HEK293T (cell line): ENCODE data around the gene CLN6.

Experiments used
- CTBP1 ChIP-seq: fragments of 450-650 bp; IDR thresholded peaks from 2 replicates; pipeline ENCODE4 v1.6.1; 2016; ENCODE audit warnings: borderline replicate concordance
- FOXK2 ChIP-seq: fragments of 450-650 bp; IDR thresholded peaks from 2 replicates; pipeline ENCODE4 v1.6.1; 2016; ENCODE audit warnings: mild to moderate bottlenecking
- L3MBTL2 ChIP-seq: fragments of 450-650 bp; conservative IDR thresholded peaks from 2 replicates; pipeline ENCODE4 v1.6.1; 2016; ENCODE audit warnings: mild to moderate bottlenecking
- TF ChIP-seq, protein P1 (sequence below): fragments of 450-650 bp; IDR thresholded peaks from 2 replicates; pipeline ENCODE4 v1.6.1; 2016

DNA sequence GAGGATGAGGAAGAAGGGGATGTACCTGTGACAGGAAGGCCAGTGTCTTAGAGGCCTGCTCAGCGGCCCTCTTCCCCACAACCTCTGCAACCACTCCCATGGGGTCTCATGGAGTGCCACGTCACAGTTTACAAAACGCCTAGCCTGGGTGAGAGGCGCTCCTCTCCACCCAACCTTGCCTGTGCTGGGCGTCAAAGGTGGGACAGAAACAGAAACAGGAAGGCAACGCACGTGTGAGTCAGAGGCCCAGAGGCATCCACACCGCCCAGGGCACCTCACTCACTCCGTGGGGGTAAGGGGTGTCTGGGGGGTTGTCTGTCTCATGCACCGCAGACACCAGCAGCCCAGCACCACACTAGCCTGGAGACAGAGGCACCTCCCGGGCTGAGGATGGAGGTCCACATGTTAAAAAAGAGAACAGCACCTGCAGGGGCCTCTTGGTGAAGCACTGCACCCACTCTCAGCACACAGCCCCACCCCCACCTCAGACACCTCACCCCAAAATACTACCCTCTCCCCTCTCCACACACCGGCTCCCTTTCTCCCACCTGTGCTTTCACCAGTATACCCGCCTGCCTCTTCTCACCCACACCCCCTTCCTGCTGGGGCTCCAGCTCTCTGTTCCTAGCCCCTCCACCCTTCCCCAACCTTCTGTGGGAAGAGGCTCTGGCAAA is 19.7 kb downstream of the CLN6 start:
- TF ChIP-seq CTBP1 (no peak), L3MBTL2 (no peak), FOXK2 (no peak)
- TF ChIP-seq, protein P1, sequence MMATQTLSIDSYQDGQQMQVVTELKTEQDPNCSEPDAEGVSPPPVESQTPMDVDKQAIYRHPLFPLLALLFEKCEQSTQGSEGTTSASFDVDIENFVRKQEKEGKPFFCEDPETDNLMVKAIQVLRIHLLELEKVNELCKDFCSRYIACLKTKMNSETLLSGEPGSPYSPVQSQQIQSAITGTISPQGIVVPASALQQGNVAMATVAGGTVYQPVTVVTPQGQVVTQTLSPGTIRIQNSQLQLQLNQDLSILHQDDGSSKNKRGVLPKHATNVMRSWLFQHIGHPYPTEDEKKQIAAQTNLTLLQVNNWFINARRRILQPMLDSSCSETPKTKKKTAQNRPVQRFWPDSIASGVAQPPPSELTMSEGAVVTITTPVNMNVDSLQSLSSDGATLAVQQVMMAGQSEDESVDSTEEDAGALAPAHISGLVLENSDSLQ: no peak
